HepG2 (cell line): ENCODE measurements around the gene PCIF1. TPM values are rescaled to one million over a fixed set of nuclear protein-coding genes. Genes with fewer than 3 reads are reported as not detected.

Experiments used
- BCLAF1 ChIP-seq: fragments of 450-650 bp; IDR thresholded peaks from 2 replicates; pipeline ENCODE4 v1.6.1; 2017; ENCODE audit warnings: mild to moderate bottlenecking
- LRRFIP1 ChIP-seq: sonication (generic); formaldehyde crosslinking; conservative IDR thresholded peaks from 2 replicates; pipeline ENCODE4 v1.4.0; 2020; ENCODE audit warnings: missing genetic modification reagents
- ZKSCAN5 ChIP-seq: sonication (generic); formaldehyde crosslinking; IDR thresholded peaks from 2 replicates; pipeline ENCODE4 v1.5.1; 2020; ENCODE audit warnings: mild to moderate bottlenecking, missing genetic modification reagents
- ZMYM3 ChIP-seq: sonication (generic); formaldehyde crosslinking; IDR thresholded peaks from 2 replicates; pipeline ENCODE4 v1.5.1; 2020; ENCODE audit warnings: mild to moderate bottlenecking, missing genetic modification reagents
- ZMYM4 ChIP-seq: sonication (generic); formaldehyde crosslinking; IDR thresholded peaks from 2 replicates; pipeline ENCODE4 v1.8.1; 2023; ENCODE audit warnings: mild to moderate bottlenecking, missing genetic modification reagents
- ZNF30 ChIP-seq: sonication (generic); formaldehyde crosslinking; IDR thresholded peaks from 2 replicates; pipeline ENCODE4 v1.5.0; 2020; ENCODE audit warnings: mild to moderate bottlenecking, missing genetic modification reagents
- ZNF441 ChIP-seq: sonication (generic); formaldehyde crosslinking; IDR thresholded peaks from 2 replicates; pipeline ENCODE4 v1.7.0; 2021; ENCODE audit warnings: missing genetic modification reagents, borderline replicate concordance
- ZSCAN29 ChIP-seq: sonication (generic); formaldehyde crosslinking; conservative IDR thresholded peaks from 2 replicates; pipeline ENCODE4 v1.4.0; 2020; ENCODE audit warnings: mild to moderate bottlenecking, missing genetic modification reagents
- polyA plus RNA-seq, 8 experiments: library from polyadenylated mRNA; depleted of rRNA in 3 of 8; stranded (reverse) in 7 of 8; unstranded in 1 of 8; fragments of >200 nt; fragmentation: Illumina TruSeq in 4 of 8; extraction: Trizol in 4 of 8; gene quantifications; 2 replicates each; pipeline versions ENCODE4 v1.2.1 to v1.2.3, GENCODE V29; 2011 to 2016; ENCODE audit warnings: low read depth in 4 of 8, missing spikeins in 1 of 8, mixed read lengths in 1 of 8; ENCODE audit not compliant: insufficient read depth in 1 of 8
- total RNA-seq, 5 experiments: library from RNA; depleted of rRNA; stranded (reverse); fragments of >200 nt; fragmentation: Illumina TruSeq; extraction: Trizol; gene quantifications; 2 replicates each; pipeline ENCODE4 v1.2.3, GENCODE V29; 2016; ENCODE audit warnings: low read depth in 1 of 5
- TF ChIP-seq, protein P1 (sequence below): sonication (generic); formaldehyde crosslinking; IDR thresholded peaks from 2 replicates; pipeline ENCODE4 v1.4.0; 2020; ENCODE audit warnings: missing genetic modification reagents
- TF ChIP-seq, protein P2 (sequence below): sonication (generic); formaldehyde crosslinking; IDR thresholded peaks from 2 replicates; pipeline ENCODE4 v1.5.1; 2020; ENCODE audit warnings: missing genetic modification reagents, mild to moderate bottlenecking, borderline replicate concordance
- TF ChIP-seq, protein P3 (sequence below): IDR thresholded peaks from 2 replicates; pipeline ENCODE4 v1.6.1; 2012; ENCODE audit warnings: low read depth, low read length, improper control_type of control experiment

The PCIF1 gene
- total and polyA plus RNA-seq, 2 of the 13 experiments (the other 11 are each of a cell fraction or from before 2014, with no cell fraction given), result 20.9 to 24.4 TPM

GRCh38 chr20:45890077-45890984 is 44.2 kb upstream of the PCIF1 start (continued):
- TF ChIP-seq, protein P1, sequence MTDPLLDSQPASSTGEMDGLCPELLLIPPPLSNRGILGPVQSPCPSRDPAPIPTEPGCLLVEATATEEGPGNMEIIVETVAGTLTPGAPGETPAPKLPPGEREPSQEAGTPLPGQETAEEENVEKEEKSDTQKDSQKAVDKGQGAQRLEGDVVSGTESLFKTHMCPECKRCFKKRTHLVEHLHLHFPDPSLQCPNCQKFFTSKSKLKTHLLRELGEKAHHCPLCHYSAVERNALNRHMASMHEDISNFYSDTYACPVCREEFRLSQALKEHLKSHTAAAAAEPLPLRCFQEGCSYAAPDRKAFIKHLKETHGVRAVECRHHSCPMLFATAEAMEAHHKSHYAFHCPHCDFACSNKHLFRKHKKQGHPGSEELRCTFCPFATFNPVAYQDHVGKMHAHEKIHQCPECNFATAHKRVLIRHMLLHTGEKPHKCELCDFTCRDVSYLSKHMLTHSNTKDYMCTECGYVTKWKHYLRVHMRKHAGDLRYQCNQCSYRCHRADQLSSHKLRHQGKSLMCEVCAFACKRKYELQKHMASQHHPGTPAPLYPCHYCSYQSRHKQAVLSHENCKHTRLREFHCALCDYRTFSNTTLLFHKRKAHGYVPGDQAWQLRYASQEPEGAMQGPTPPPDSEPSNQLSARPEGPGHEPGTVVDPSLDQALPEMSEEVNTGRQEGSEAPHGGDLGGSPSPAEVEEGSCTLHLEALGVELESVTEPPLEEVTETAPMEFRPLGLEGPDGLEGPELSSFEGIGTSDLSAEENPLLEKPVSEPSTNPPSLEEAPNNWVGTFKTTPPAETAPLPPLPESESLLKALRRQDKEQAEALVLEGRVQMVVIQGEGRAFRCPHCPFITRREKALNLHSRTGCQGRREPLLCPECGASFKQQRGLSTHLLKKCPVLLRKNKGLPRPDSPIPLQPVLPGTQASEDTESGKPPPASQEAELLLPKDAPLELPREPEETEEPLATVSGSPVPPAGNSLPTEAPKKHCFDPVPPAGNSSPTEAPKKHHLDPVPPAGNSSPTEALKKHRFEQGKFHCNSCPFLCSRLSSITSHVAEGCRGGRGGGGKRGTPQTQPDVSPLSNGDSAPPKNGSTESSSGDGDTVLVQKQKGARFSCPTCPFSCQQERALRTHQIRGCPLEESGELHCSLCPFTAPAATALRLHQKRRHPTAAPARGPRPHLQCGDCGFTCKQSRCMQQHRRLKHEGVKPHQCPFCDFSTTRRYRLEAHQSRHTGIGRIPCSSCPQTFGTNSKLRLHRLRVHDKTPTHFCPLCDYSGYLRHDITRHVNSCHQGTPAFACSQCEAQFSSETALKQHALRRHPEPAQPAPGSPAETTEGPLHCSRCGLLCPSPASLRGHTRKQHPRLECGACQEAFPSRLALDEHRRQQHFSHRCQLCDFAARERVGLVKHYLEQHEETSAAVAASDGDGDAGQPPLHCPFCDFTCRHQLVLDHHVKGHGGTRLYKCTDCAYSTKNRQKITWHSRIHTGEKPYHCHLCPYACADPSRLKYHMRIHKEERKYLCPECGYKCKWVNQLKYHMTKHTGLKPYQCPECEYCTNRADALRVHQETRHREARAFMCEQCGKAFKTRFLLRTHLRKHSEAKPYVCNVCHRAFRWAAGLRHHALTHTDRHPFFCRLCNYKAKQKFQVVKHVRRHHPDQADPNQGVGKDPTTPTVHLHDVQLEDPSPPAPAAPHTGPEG, result no peak
- TF ChIP-seq ZNF30 (CRISPR knock-in tag) (peak; percentile 69; the same call in 1 of the 2 replicates), BCLAF1 (no peak), ZNF441 (peak; percentile 80; the same call in 1 of the 2 replicates), ZKSCAN5 (CRISPR knock-in tag) (0 out of 2 replicates have a peak, but pooled peaks have one; percentile 24), ZMYM3 (CRISPR knock-in tag) (0 out of 2 replicates have a peak, but pooled peaks have one; percentile 47), ZMYM4 (CRISPR knock-in tag) (peak; percentile 73), LRRFIP1 (no peak), ZSCAN29 (CRISPR knock-in tag) (no peak)
- TF ChIP-seq, protein P2, sequence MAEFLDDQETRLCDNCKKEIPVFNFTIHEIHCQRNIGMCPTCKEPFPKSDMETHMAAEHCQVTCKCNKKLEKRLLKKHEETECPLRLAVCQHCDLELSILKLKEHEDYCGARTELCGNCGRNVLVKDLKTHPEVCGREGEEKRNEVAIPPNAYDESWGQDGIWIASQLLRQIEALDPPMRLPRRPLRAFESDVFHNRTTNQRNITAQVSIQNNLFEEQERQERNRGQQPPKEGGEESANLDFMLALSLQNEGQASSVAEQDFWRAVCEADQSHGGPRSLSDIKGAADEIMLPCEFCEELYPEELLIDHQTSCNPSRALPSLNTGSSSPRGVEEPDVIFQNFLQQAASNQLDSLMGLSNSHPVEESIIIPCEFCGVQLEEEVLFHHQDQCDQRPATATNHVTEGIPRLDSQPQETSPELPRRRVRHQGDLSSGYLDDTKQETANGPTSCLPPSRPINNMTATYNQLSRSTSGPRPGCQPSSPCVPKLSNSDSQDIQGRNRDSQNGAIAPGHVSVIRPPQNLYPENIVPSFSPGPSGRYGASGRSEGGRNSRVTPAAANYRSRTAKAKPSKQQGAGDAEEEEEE (CRISPR knock-in tag), result no peak; the same call in 1 of the 2 replicates
- TF ChIP-seq, protein P3, sequence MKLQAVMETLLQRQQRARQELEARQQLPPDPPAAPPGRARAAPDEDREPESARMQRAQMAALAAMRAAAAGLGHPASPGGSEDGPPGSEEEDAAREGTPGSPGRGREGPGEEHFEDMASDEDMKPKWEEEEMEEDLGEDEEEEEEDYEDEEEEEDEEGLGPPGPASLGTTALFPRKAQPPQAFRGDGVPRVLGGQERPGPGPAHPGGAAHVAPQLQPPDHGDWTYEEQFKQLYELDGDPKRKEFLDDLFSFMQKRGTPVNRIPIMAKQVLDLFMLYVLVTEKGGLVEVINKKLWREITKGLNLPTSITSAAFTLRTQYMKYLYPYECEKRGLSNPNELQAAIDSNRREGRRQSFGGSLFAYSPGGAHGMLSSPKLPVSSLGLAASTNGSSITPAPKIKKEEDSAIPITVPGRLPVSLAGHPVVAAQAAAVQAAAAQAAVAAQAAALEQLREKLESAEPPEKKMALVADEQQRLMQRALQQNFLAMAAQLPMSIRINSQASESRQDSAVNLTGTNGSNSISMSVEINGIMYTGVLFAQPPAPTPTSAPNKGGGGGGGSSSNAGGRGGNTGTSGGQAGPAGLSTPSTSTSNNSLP, result peak; percentile 34; the same call in 1 of the 2 replicates
